Smooth muscle cell (in vitro differentiated cells): ENCODE measurements around the gene SELENBP1. TPM values are rescaled to one million over a fixed set of nuclear protein-coding genes. Genes with fewer than 3 reads are reported as not detected.

Source experiments
- DNase-seq: peaks from one replicate; lab custom pipeline; 2025; ENCODE audit not compliant: unreplicated experiment; lab: John Stamatoyannopoulos, UW
- H2AFZ ChIP-seq: fragments of 200-600 bp; sonication (generic); 2 replicates; pipeline ENCODE4 v1.6.0; 2016; ENCODE audit warnings: antibody characterized with exemption, low read depth, mild to moderate bottlenecking
- H3F3A ChIP-seq: fragments of 200-600 bp; sonication (generic); 2 replicates; pipeline ENCODE4 v1.6.0; 2017; ENCODE audit warnings: antibody characterized with exemption, low read depth
- H3K27ac ChIP-seq: fragments of 200-600 bp; sonication (generic); 2 replicates; pipeline ENCODE4 v1.5.1; 2016; ENCODE audit warnings: low read depth, mild to moderate bottlenecking
- H3K27me3 ChIP-seq: fragments of 200-600 bp; sonication (generic); 2 replicates; pipeline ENCODE4 v1.6.1; 2016; ENCODE audit warnings: low read depth, mild to moderate bottlenecking
- H3K36me3 ChIP-seq: fragments of 200-600 bp; sonication (generic); 2 replicates; pipeline ENCODE4 v1.5.1; 2016; ENCODE audit warnings: low read depth
- H3K4me1 ChIP-seq: fragments of 200-600 bp; sonication (generic); 2 replicates; pipeline ENCODE4 v1.5.1; 2016; ENCODE audit warnings: low read depth
- H3K4me2 ChIP-seq: fragments of 200-600 bp; sonication (generic); 2 replicates; pipeline ENCODE4 v1.6.0; 2016; ENCODE audit warnings: mild to moderate bottlenecking
- H3K4me3 ChIP-seq: fragments of 200-600 bp; sonication (generic); 2 replicates; pipeline ENCODE4 v1.5.1; 2016; ENCODE audit warnings: mild to moderate bottlenecking
- H3K79me2 ChIP-seq: fragments of 200-600 bp; sonication (generic); 2 replicates; pipeline ENCODE4 v1.6.0; 2016; ENCODE audit warnings: low read depth, mild to moderate bottlenecking
- H3K9ac ChIP-seq: fragments of 200-600 bp; sonication (generic); 2 replicates; pipeline ENCODE4 v1.6.0; 2016; ENCODE audit warnings: low read depth
- H3K9me3 ChIP-seq: fragments of 200-600 bp; sonication (generic); replicated peaks from 2 replicates; pipeline ENCODE4 v1.5.1; 2016; ENCODE audit warnings: low read depth
- H4K20me1 ChIP-seq: fragments of 200-600 bp; sonication (generic); 2 replicates; pipeline ENCODE4 v1.6.0; 2016; ENCODE audit warnings: low read depth
- CTCF ChIP-seq: fragments of 200-600 bp; sonication (generic); IDR thresholded peaks from 2 replicates; pipeline ENCODE4 v1.5.1; 2017; ENCODE audit warnings: borderline replicate concordance, mild to moderate bottlenecking, antibody characterized with exemption; ENCODE audit not compliant: insufficient read depth, poor library complexity, severe bottlenecking
- WGBS: methylation state at CpG from one replicate; pipeline ENCODE4 v1.1.7; 2016; ENCODE audit warnings: low lambda C conversion rate; 5-methylcytosine and 5-hydroxymethylcytosine counted together
- polyA plus RNA-seq: library from polyadenylated mRNA; unstranded; fragments of >200 nt; fragmentation: Nextera tagmentation; extraction: Ambion mirVana; gene quantifications from 2 replicates; pipeline ENCODE4 v1.2.1, GENCODE V29; 2016
- total RNA-seq: library from RNA; depleted of rRNA; stranded (reverse); fragments of >200 nt; gene quantifications from 2 replicates; pipeline ENCODE4 v1.2.3, GENCODE V29; 2014

Gene SELENBP1
- total and polyA plus RNA-seq, 2 experiments from 2014 or later, result 22.0 to 40.2 TPM

- Histone ChIP-seq H3K27ac (no peak overlapping the region), H3F3A (no peaks in the 10 kb centered on the region), H3K79me2 (peaks cover 4% of the 10 kb centered on the region), H3K4me1 (peaks cover 23% of the 10 kb centered on the region), H4K20me1 (no peaks in the 10 kb centered on the region), H3K4me3 (no peak overlapping the region), H3K27me3 (no peaks in the 10 kb centered on the region), H3K9me3 (no peaks in the 10 kb centered on the region), H3K4me2 (no peak overlapping the region), H3K9ac (no peak overlapping the region), H3K36me3 (no peaks in the 10 kb centered on the region), H2AFZ (no peak overlapping the region)
- no peak for DNase-seq
- 94% methylated on average over 7 of the region's 7 CpGs for WGBS
- TF ChIP-seq CTCF, result no peak
Measured at GRCh38 chr1:151369302-151369610, 3.2 kb downstream of the SELENBP1 start.

- H3K4me2 ChIP-seq, result no peak overlapping the region
- no peaks in the 10 kb centered on the region for H3K36me3 ChIP-seq
- H3K27ac ChIP-seq, result no peak overlapping the region
- no peak for TF ChIP-seq CTCF
- DNase-seq, result no peak
- H3K79me2 ChIP-seq, result peaks cover 4% of the 10 kb centered on the region
- no peak overlapping the region for H3K9ac ChIP-seq
- no peaks in the 10 kb centered on the region for H3K9me3 ChIP-seq
- no peaks in the 10 kb centered on the region for H3F3A ChIP-seq
- 96% methylated on average over 20 of the region's 20 CpGs for WGBS
- H3K27me3 ChIP-seq, result no peaks in the 10 kb centered on the region
- H3K4me3 ChIP-seq, result no peak overlapping the region
- no peaks in the 10 kb centered on the region for H4K20me1 ChIP-seq
- H3K4me1 ChIP-seq, result peaks cover 23% of the 10 kb centered on the region
- no peak overlapping the region for H2AFZ ChIP-seq
Measured at GRCh38 chr1:151368393-151369301, 3.9 kb downstream of the SELENBP1 start.

DNA sequence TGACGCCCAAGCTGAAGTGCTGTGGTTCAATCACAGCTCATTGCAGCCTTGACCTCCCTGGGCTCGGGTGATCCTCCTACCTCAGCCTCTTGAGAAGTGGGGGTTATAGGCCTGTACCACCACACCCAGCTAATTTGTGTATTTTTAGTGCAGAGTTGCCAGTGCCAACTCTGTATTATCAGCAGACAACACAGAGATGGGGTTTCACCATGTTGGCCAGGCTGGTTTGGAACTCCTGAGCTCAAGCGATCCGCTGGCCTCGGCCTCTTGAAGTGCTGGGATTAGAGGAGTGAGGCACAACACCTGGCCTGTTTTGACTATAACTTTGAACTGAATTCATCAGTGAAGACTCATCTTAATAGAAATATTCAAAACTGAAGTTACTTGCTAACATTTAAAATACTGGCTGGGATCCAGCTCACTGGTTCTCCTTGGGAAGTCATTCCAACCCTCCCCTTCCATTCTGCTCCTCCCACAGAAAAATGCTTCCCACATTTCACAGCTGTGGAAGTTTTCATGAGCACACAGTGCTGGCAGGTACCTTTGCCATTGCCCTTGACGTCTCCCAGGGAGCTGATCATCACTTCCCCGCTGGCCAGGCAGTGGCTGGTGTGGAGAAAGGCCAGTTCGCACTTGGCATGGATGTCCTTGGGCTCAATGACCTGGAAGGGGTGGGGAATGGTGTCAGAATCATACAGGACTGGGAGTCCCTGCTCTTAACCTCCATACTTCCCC is 4.7 kb downstream of the SELENBP1 start:
- H3K79me2 ChIP-seq, result peaks cover 4% of the 10 kb centered on the region
- H3K36me3 ChIP-seq, result no peaks in the 10 kb centered on the region
- peaks cover 21% of the 10 kb centered on the region for H3K4me1 ChIP-seq
- no peak overlapping the region for H3K4me3 ChIP-seq
- H3K9me3 ChIP-seq, result no peaks in the 10 kb centered on the region
- DNase-seq, result no peak
- no peaks in the 10 kb centered on the region for H3F3A ChIP-seq
- no peak overlapping the region for H3K9ac ChIP-seq
- no peak for TF ChIP-seq CTCF
- no peak overlapping the region for H3K27ac ChIP-seq
- WGBS, result 96% methylated on average over 8 of the region's 8 CpGs
- H3K4me2 ChIP-seq, result no peak overlapping the region
- H4K20me1 ChIP-seq, result no peaks in the 10 kb centered on the region
- H3K27me3 ChIP-seq, result no peaks in the 10 kb centered on the region
- H2AFZ ChIP-seq, result no peak overlapping the region
